NCI-H526 treated with DMSO at 0.1 percent for 48 hours (cell line): ENCODE measurements around the gene TET1.
"Not testable (repeated sequence)": the region's sequence is repeated elsewhere in the genome, so short reads cannot be mapped to it uniquely, and the experiment has no call there.

Experiments
- DNase-seq: peaks from one replicate; lab custom pipeline; 2025; lab: John Stamatoyannopoulos, UW

Gene TET1

DNA sequence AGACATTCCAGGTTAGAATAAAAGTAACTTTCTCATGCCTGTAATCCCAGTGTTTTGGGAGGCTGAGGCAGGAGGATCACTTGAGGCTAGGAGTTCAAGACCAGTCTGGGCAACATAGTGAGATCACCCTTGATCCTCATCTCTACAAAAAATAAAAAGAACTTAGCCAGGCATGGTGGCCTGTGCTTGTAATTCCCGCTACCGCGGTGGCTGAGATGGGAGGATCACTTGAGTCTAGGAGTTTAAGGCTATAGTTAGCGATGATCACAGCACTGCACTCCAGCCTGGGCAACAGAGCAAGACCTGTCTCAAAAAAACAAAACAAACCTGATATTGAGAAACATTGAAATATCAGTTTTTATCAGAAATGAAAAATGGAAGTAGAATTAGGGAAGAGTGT is 4.6 kb downstream of the TET1 start:
- no peak for DNase-seq

GRCh38 chr10:68565658-68566057 is 5.5 kb downstream of the TET1 start:
- no peak for DNase-seq

DNA sequence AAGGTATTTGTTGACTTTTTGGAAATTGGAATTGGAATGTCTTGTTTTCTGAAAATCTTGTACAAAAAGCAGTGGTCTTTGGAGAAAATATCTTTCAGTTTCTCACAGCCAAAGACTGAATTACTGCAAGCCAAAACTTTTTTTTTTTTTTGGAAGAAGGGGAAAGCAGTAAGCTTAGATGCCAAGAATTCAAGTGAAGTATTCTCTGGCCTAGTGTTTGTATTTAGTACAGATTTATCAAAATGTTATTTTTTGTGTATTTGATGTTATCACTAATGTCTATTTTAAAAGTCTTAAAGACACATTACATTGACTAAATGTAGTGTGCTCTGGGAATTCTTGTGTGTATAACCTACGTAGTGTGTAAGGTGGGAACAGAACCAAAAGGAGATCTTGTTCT is 6.2 kb downstream of the TET1 start:
- no peak for DNase-seq

DNA sequence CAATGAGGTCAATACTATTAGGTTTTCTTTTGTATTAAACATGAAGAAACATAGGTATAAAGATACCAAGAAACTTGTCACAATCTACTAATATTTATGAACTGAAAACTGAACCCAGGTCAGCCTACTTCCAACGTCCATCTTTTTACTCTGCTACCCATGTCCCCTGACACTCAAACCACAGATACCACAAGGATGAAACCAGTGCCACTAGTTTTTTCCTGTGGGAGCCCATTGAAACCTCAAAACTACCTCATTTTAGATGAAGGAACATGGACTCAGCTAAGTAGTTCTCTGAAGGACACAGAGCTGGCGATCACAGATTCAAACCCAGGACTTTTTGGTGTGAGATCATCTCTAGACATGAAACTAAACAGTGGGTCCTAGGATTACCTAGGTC is 6.8 kb downstream of the TET1 start:
- no peak for DNase-seq

GRCh38 chr10:68572151-68572550 is 12.0 kb downstream of the TET1 start:
- no peak for DNase-seq

GRCh38 chr10:68574051-68574450 is 13.9 kb downstream of the TET1 start:
- no peak for DNase-seq

- DNase-seq = no peak
These were observed 16.0 kb downstream of the TET1 start for GRCh38 chr10:68576118-68576517.

GRCh38 chr10:68578974-68579373 is 18.8 kb downstream of the TET1 start:
- DNase-seq = no peak

DNA sequence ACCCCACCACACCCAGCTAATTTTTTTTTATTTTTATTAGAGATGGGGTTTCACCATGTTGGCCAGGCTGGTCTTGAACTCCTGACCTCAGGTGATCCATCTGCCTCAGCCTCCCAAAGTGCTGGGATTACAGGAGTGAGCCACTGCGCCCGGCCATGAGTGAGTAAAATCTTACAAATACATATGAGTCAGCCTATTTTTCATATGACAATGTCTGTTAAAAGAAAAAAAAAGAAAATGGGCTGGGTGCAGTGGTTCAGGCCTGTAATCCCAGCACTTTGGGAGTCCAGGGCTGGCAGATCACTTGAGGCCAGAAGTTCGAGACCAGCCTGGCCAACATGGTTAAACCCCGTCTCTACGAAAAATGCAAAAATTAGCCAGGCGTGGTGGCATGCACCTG is 24.1 kb downstream of the TET1 start:
- not testable (repeated sequence) for DNase-seq

DNA sequence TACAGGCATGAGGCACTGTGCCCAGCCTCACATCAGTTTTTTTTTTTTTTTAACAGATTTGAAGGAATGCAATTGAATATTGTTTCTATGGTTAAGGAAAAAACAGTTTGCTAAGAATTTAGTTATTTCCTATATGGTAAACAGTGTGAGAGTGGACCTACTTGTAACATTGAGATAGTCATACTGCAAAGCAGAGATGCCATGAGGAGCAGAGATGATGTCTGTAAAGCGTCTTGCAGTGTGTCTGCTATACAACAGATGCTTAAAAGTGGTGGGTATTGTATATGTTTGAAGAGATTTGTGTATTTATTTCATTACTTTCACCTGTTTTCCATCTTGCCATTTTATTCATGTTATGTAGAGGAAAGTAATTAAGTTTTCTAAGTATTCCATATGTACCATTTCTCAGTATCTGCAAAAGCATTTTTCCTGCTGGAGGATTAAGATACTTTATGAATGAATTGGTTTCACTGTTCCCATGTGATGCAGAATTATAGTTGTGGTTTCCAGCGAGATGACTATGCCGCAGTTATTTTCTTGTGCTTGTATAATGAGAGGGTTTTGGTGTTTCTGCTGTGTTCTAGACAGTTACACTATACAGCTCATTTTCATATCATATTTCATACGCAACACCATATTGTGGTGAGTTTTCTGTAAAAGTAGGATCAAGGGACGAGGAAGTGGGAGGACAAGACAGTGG is 26.6 kb downstream of the TET1 start:
- DNase-seq = no peak

DNA sequence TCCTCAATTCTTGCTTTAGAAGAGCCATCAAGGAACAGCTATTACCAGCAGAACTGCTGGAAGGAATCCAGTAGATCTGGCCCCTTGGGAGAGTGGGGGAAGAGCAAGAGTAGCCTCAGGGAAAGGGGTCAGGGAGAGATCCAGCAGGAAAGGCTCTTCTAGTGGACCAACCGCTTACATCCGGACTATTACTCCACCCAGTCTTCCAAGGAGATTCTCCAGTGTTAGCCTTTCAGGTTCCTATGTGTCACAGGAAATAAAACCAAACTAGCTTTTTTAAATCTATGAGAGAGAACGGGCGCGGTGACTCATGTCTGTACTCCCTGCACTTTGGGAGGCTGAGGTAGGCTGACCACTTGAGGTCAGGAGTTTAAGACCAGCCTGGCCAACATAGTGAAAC is 34.3 kb downstream of the TET1 start:
- DNase-seq = no peak

GRCh38 chr10:68595513-68595912 is 35.4 kb downstream of the TET1 start:
- no peak for DNase-seq

- DNase-seq = no peak
These were observed 37.3 kb downstream of the TET1 start for GRCh38 chr10:68597407-68597806.

- DNase-seq = peak; percentile 8
These were observed 39.0 kb downstream of the TET1 start for GRCh38 chr10:68598978-68599770.

- DNase-seq = no peak
These were observed 39.6 kb downstream of the TET1 start for GRCh38 chr10:68599771-68600040.

- peak; percentile 90 for DNase-seq
These were observed 40.1 kb downstream of the TET1 start for GRCh38 chr10:68600041-68600778.

DNA sequence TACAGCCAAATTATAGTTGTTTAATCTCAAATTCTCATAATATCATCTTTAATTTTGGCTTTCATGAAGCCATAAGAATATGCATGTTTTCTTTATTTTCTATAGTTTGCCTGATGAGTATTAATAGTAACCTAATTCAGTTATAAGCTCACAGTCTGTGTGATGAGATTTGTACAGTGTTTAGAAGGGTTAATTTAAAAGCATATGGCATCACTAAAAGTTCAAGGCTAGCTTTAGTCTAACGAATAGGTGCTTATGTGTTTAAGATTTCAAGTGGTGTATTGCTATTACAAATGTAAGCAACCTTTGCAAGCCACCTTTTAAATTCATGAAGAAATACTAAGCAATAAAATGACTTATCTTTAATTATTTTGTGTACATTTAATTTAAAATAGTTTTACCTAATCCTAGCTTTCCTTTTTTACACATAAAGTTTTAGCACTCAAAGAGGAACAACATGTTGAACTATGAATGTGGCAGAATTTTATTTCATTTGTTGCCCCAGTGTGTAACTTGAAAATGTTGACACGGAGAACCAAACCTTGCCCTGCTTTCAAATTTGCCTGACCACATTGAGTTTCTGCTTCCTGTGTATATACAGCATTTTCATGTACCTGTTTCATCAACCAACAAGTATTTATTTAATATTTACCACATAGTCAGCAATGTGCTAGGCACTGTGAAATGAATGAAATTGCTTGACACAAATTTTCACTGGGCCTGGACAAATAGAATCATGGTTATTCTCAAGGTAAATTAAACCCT is 41.5 kb downstream of the TET1 start:
- no peak for DNase-seq

DNA sequence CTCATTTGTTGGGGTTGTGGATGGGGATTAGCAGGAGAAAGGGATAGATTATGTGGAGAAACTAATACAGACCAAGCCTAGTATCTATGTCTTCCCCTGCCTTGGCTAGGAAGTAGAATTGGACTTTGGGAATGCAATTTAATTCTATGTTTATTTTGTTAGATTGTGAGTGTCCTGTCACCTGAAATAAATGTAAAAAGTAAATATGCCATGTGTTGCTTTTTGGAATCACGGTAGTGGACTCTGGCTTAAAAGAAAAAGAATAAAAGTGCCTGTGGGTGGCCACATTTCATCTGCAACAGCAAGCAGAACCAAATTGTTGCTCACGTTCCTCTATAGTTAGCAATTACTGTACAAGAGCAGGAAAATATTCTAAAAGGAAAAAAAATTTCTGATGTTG is 42.3 kb downstream of the TET1 start:
- DNase-seq = no peak

DNA sequence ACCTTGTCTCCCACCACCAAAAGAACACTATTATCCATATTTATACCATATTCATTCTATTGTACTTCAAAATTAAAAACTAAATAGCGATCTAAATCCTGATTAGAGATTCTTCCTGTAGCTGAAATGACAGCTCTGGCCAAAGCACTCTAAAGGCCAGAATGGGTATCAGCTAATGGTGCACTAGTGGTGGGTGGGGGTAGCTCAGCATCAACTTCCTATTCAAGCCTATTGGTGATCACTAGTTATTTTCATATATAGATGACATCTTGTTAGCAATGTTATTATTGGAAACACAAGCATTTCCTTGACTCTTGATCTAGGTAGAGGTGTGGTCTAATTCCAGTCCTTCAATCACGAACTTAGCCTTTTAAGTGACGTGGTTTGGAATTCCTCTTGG is 43.6 kb downstream of the TET1 start:
- DNase-seq = no peak

DNA sequence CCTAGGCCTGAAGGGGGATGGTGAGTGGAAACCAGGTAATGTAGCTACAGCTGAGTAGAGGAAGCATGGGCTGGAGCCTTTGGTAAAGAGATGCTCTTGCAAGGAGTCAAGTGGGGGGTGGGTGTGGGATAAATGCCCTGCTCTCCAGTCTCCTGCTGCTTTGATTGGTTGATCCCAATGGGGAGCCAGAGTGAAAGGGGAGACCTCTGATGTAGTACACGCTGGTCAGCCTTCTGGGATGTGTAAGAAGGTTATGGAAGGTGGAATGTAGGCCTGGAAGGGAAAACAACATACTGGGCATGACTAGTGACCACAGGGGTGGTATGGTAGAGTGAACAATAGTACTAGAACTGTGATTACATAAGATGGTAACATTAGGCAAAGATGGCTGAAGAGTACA is 44.3 kb downstream of the TET1 start:
- no peak for DNase-seq

DNA sequence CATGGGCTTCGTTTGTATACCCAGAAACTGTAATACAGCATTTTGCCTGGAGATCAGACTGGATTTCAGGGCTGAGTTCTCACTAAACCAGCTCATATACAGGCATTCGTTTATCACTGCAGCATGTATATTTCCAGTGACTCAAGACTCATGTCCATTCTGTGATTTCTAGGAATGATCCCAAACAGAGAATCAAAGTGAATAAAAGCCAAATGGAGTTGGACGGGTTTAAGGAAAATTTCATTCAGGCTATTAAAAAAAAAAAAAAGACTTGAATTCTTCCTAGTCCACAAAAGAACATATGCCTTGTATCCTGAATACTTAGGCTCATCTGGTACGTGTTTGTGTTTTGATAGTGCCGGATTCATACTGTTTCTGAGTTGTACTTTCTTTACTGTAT is 46.8 kb downstream of the TET1 start:
- DNase-seq = no peak

- not testable (repeated sequence) for DNase-seq
These were observed 49.9 kb downstream of the TET1 start for GRCh38 chr10:68610023-68610422.

DNA sequence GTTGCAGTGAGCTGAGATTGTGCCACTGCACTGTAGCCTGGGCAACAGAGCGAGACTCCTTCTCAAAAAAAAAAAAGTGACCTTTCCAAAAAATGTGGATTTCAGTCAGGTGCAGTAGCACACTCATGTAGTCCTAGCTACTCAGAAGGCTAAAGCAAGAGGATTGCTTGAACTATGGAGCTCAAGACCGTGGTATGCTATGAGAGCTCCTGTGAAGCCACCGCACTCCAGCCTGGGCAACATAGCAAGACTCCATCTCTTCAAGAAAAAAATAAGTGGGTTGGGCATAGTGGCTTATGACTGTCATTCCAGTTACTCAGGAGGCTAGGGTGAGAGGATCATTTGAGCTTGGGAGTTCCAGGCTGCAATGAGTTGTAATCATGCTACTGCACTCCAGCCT is 51.1 kb downstream of the TET1 start:
- no peak for DNase-seq
